NCI-H82 (cell line): Measurements from ENCODE around the gene NAA10.

Experiments
- DNase-seq: peaks from one replicate; lab custom pipeline; 2025; lab: John Stamatoyannopoulos, UW

NAA10 gene

DNA sequence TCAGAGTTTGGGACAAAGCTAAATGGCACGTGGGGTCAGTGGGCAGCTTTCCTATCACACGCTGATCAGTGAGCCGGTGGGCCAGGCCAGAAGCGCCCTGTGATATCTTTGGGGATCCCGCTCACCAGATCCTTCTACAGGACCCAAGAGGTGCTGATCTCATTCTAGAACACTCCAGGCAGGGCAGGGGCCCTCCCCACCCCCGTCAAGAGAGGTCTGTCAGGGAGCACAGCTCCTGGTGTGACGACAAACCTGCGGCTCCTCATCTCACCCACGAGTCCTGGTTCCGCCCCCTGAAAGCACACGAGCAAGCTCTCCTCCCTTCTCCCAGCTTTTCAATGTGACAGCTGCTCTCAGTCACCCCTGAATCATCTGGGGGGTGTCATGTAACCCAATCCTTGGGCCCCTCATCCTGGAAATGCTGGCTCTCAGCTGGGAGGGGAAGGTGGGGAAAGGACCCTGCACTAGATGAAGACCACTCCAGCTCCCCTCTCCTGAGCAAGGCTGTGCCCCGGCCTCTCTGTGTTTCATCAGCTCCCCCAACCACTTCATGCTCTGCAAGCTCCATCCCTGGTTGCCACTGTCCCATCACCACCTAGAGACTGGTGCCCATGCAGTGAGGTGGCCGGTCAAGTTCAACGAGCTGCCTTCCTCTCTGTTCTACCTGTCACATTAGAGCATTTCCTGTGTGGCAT, 32.2 kb upstream of the NAA10 start:
- DNase-seq = no peak

GRCh38 chrX:153966283-153966688, 31.4 kb upstream of the NAA10 start:
- no peak for DNase-seq

- DNase-seq = no peak
Observed at GRCh38 chrX:153965406-153965805, 30.6 kb upstream of the NAA10 start.

DNA sequence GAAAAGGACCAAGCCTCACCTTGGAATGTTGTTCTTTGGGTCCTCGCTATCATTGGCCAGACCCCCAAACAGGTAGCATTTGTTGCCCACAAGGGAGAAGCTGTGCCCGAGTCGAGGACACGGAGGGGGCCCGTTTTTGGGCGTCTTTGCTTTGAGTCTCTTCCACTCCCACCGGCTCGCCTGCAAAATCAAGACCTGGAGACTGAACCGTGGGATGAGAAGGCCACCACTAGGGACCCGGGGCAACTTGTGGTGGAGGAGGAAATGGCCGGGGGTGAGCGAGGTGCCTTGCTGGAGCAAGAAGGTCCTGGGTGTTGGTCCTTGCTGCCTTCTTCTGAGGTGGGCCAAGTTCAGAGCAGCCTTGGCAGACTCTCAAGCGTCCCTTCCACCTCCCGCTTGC, 29.3 kb upstream of the NAA10 start:
- no peak for DNase-seq

- DNase-seq = no peak
Observed at GRCh38 chrX:153963546-153963945, 28.7 kb upstream of the NAA10 start.

DNA sequence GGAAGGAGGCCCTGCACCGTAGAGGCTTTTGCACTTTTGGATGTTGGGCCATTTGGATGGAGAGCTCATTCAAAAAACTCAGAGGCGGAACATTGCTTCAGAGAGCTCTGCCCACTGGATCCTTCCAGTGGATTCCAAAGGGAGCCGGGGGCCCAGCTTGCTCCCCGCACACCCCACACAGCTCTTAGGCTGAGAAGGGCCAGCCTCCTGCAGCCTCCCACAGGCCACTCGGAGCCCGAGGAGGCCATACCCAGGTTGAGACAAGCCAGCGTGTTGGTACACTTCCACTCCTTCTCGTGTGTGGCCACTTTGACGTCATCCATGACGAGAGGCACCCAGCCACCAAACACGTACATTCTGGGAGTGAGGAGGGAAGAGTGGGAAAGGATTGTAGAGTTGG, 26.5 kb upstream of the NAA10 start:
- DNase-seq = no peak

GRCh38 chrX:153960786-153961185, 25.9 kb upstream of the NAA10 start:
- no peak for DNase-seq

DNA sequence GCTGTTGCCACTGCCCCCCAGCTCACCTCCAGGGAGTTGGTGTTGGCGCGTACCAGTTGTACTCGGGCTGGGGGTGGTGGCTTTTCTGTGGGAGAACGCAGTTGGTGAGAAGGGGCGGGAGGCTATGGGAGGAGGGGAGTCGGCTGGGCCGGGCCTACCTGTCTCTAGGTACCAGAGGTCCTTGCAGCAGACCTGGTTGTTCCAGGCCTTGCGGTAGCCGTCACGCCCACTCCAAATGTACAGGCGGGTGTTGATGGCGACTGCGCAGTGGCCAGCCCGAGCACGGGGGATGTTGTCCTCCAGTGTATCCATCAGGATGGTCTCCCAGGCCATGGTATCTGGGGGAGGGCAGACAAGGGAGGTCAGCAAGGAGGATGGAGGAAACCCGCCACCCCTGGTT, 25.2 kb upstream of the NAA10 start:
- no peak for DNase-seq

GRCh38 chrX:153959649-153960048, 24.8 kb upstream of the NAA10 start:
- no peak for DNase-seq

DNA sequence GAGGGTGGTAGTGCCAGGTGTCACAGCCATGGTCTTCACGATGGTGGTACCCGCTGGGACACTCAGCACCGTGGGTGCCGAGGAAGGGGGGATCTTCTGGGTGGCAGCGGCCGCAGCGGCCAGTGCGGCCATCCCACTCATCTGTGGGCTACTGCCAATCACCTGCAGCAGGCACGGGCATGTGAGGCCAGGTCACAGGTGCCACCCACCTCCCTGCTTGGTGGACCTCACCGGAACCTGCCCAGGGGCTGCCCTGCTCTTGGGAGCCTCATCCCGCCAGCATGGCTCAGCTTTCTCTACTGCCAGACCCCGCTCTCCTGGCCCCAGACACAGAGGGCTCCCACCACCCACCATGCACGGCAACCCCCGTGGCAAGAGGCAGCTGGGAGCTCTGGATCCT, 23.8 kb upstream of the NAA10 start:
- no peak for DNase-seq

- DNase-seq = no peak
Observed at GRCh38 chrX:153957224-153957623, 22.4 kb upstream of the NAA10 start.

GRCh38 chrX:153956044-153956907, 21.4 kb upstream of the NAA10 start:
- DNase-seq = no peak

DNA sequence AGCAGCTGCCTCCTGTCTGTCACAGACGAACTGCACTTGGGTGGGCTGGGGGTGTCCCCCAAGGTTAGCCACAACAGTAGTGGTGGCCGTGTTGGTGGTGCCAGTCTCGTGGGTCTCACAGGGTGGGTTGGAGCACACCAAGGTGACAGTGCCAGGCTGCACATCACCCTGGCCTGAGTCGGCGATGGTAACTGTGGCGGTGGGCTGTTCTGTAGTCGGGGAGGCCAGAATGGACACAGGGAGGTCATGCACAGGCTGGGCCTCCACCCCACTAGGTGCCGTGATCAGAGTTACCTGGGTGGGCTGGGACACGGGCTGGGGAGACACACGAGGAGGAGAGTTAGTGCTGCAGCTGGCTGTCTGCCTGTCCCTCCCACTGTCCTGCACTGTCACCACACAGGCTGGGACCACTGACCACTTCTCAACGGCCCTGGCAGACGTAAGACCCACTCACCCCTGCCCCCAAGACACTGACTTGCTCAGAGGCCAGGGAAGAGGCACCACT, 20.4 kb upstream of the NAA10 start:
- DNase-seq = no peak

DNA sequence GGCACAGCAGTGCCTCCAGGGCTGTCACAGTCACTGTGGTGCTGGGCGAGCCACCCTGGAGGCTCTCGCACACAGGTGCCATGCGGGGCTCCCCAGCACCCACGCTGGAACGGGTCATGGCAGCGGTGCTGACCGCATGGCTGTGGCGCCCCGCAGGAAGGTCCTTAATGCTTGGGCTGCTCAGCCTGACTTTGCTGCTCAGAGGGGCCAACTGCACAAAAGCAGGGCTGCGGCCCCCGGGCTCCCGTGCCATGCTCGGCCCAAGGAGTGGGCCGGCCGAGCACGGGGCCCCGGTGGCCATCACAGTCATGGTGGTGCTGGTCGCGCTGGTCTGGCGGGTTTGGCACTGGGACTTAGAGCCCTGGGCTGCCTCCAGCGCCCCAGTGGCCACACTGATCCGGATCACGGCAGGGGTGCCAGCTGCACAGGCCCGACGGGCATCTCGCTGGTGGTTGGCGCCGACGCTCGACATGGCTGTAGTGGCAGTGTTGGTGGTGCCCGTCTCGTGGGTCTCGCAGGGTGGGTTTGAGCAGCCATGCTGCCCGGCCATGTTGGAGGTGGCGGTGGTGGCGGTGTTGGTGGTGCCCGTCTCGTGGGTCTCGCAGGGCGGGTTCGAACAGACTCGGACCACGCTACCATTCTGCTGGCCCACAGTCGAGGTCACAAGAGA, 19.9 kb upstream of the NAA10 start:
- DNase-seq = no peak

- no peak for DNase-seq
Observed at GRCh38 chrX:153953892-153954557, 19.2 kb upstream of the NAA10 start.

GRCh38 chrX:153953342-153953830, 18.5 kb upstream of the NAA10 start:
- DNase-seq = peak; percentile 79

GRCh38 chrX:153952373-153953026, 17.7 kb upstream of the NAA10 start:
- DNase-seq = no peak

- DNase-seq = no peak
Observed at GRCh38 chrX:153951683-153952372, 17.0 kb upstream of the NAA10 start.

- no peak for DNase-seq
Observed at GRCh38 chrX:153950127-153950526, 15.3 kb upstream of the NAA10 start.

DNA sequence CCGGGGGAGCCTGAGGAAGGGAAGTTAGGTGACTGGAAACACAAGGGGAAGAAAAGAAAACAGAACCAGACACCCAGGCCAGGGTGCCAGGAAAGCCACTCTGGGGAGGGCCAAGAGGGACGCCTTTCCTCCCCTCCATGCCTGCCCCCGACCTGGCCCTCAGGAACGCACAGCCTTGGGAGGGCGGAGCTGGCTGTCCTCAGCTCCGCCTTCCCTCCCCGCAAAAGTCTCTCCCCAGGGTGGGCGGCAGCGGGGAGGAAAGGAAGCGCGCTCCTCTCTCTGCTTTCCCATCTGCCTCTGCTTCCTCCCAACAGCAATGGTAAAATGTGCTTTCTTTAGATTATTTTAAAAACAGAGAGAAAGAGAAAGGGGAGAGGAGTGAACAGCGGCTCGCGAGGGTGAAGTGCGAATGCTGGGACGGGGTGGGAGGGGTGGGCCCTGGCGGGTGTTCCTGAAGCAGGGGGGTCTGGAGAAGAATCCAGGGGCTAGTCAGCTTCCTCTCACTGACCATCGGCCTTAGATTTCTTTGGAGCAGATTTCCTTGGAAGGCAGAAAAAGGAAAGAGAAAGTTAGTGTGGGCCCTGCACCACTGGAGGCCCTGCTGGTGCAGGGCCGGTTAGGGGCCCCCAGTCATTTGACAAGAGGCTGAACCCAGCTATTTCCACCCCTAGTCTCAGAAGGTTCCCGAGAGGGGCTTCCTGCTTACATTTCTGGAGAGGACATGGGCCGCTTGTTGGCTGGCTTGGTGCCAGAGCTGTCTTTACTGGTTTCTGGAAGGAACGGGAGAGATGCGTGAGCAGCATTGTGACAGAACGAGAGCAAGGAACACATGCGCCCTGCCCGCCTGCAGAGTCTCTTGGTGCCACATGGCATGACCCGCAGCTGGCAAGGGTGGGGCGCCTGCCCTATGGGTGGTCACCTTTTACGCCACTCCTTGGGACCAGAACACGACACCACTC, 14.3 kb upstream of the NAA10 start:
- DNase-seq = no peak
